GM23248 (cell line): ENCODE measurements around the gene SLC37A1. TPM values are rescaled to one million over a fixed set of nuclear protein-coding genes. Genes with fewer than 3 reads are reported as not detected.

ENCODE experiments used
- DNase-seq: peaks from one replicate; pipeline ENCODE4 v3.0.0-alpha.2; 2015
- H2AFZ ChIP-seq: fragments of 200-600 bp; sonication (generic); 2 replicates; pipeline ENCODE4 v1.6.1; 2016; ENCODE audit warnings: antibody characterized with exemption
- H3F3A ChIP-seq: fragments of 200-600 bp; sonication (generic); 2 replicates; pipeline ENCODE4 v1.6.1; 2016; ENCODE audit warnings: mild to moderate bottlenecking, antibody characterized with exemption, mixed run types; ENCODE audit not compliant: insufficient read depth
- H3K27ac ChIP-seq: fragments of 200-600 bp; sonication (generic); 2 replicates; pipeline ENCODE4 v1.5.1; 2016; ENCODE audit warnings: mild to moderate bottlenecking
- H3K27me3 ChIP-seq: fragments of 200-600 bp; sonication (generic); replicated peaks from 2 replicates; pipeline ENCODE4 v1.6.1; 2016; ENCODE audit warnings: mild to moderate bottlenecking; ENCODE audit not compliant: insufficient read depth
- H3K36me3 ChIP-seq: fragments of 200-600 bp; sonication (generic); 2 replicates; pipeline ENCODE4 v1.6.1; 2016; ENCODE audit warnings: low read depth, mild to moderate bottlenecking
- H3K4me1 ChIP-seq: fragments of 200-600 bp; sonication (generic); 2 replicates; pipeline ENCODE4 v1.6.1; 2016; ENCODE audit warnings: mild to moderate bottlenecking; ENCODE audit not compliant: insufficient read depth
- H3K4me2 ChIP-seq: fragments of 200-600 bp; sonication (generic); one replicate; pipeline ENCODE4 v1.6.1; 2016; ENCODE audit warnings: mild to moderate bottlenecking; ENCODE audit not compliant: unreplicated experiment
- H3K4me3 ChIP-seq: fragments of 200-600 bp; sonication (generic); 2 replicates; pipeline ENCODE4 v1.5.1; 2016; ENCODE audit warnings: mild to moderate bottlenecking
- H3K79me2 ChIP-seq: fragments of 200-600 bp; sonication (generic); 2 replicates; pipeline ENCODE4 v1.6.1; 2016; ENCODE audit warnings: mild to moderate bottlenecking; ENCODE audit not compliant: insufficient read depth
- H3K9ac ChIP-seq: fragments of 200-600 bp; sonication (generic); 2 replicates; pipeline ENCODE4 v1.6.1; 2016; ENCODE audit warnings: mild to moderate bottlenecking
- H3K9me2 ChIP-seq: fragments of 200-600 bp; sonication (generic); 2 replicates; pipeline ENCODE4 v1.6.1; 2016; ENCODE audit warnings: mixed run types, mild to moderate bottlenecking, moderate library complexity; ENCODE audit not compliant: insufficient read depth
- H3K9me3 ChIP-seq: fragments of 200-600 bp; sonication (generic); one replicate; pipeline ENCODE4 v1.6.1; 2017; ENCODE audit warnings: low read depth
- H4K20me1 ChIP-seq: fragments of 200-600 bp; sonication (generic); 2 replicates; pipeline ENCODE4 v1.6.0; 2016; ENCODE audit not compliant: insufficient read depth
- EZH2 ChIP-seq: fragments of 200-600 bp; sonication (generic); IDR thresholded peaks from 2 replicates; pipeline ENCODE4 v1.6.1; 2018; ENCODE audit warnings: antibody characterized with exemption, mild to moderate bottlenecking; ENCODE audit not compliant: insufficient read depth, poor library complexity, severe bottlenecking
- EZH2phosphoT487 ChIP-seq: fragments of 200-600 bp; sonication (generic); IDR thresholded peaks from 2 replicates; pipeline ENCODE4 v1.6.1; 2018; ENCODE audit warnings: antibody characterized with exemption, moderate library complexity, mild to moderate bottlenecking, low read depth; ENCODE audit not compliant: insufficient read depth
- WGBS, 2 experiments: methylation state at CpG; one replicate each; pipeline ENCODE4 v1.1.6; 2015 to 2017; ENCODE audit warnings: low lambda C conversion rate in 2 of 2, low coverage in 1 of 2; ENCODE audit errors: missing lambda C conversion rate in 2 of 2; 5-methylcytosine and 5-hydroxymethylcytosine counted together
- in situ Hi-C: fragments of 300-500 bp; cut with MboI; formaldehyde crosslinking; loops from 2 replicates; pipeline ENCODE4 v1.15.0; 2020
- polyA plus RNA-seq: library from polyadenylated mRNA; unstranded; fragments of >200 nt; fragmentation: Nextera tagmentation; extraction: Ambion mirVana; gene quantifications from 2 replicates; pipeline ENCODE4 v1.2.1, GENCODE V29; 2016
- total RNA-seq: library from RNA; depleted of rRNA; stranded (reverse); fragments of >200 nt; shearing (Covaris generic); gene quantifications from 2 replicates; pipeline ENCODE4 v1.2.3, GENCODE V29; 2014

SLC37A1 gene
- total and polyA plus RNA-seq, 2 experiments from 2014 or later, result not detected

GRCh38 chr21:42599486-42599885, 85.8 kb downstream of the SLC37A1 start:
- 18 to 28% methylated on average over 3 to 4 of the region's 4 CpGs for WGBS, 2 experiments
- H3K36me3 ChIP-seq, result no peaks in the 10 kb centered on the region
- no peak overlapping the region for H2AFZ ChIP-seq
- H3F3A ChIP-seq, result no peaks in the 10 kb centered on the region
- no peak overlapping the region for H3K9ac ChIP-seq
- DNase-seq, result no peak
- H3K9me3 ChIP-seq, result no peaks in the 10 kb centered on the region
- H3K27ac ChIP-seq, result no peak overlapping the region
- TF ChIP-seq EZH2phosphoT487, result no peak
- TF ChIP-seq EZH2, result no peak
- H3K79me2 ChIP-seq, result no peaks in the 10 kb centered on the region
- H4K20me1 ChIP-seq, result no peaks in the 10 kb centered on the region
- no peaks in the 10 kb centered on the region for H3K9me2 ChIP-seq
- H3K4me3 ChIP-seq, result no peak overlapping the region
- no peak overlapping the region for H3K4me2 ChIP-seq
- in situ Hi-C loops, result no loop called here
- no peaks in the 10 kb centered on the region for H3K4me1 ChIP-seq
- H3K27me3 ChIP-seq, result peaks cover 24% of the 10 kb centered on the region; the same call in 1 of the 2 replicates

- no peaks in the 10 kb centered on the region for H3K9me2 ChIP-seq
- in situ Hi-C loops, result no loop called here
- no peaks in the 10 kb centered on the region for H4K20me1 ChIP-seq
- H3K9ac ChIP-seq, result no peak overlapping the region
- no peak overlapping the region for H3K27ac ChIP-seq
- H3K27me3 ChIP-seq, result peaks cover 24% of the 10 kb centered on the region; the same call in 1 of the 2 replicates
- WGBS, 2 experiments, result 28 to 30% methylated on average over 8 of the region's 8 CpGs
- TF ChIP-seq EZH2phosphoT487, result no peak
- TF ChIP-seq EZH2, result no peak
- no peaks in the 10 kb centered on the region for H3K9me3 ChIP-seq
- H3K36me3 ChIP-seq, result no peaks in the 10 kb centered on the region
- no peak for DNase-seq
- H2AFZ ChIP-seq, result no peak overlapping the region
- no peaks in the 10 kb centered on the region for H3F3A ChIP-seq
- H3K4me1 ChIP-seq, result no peaks in the 10 kb centered on the region
- H3K4me2 ChIP-seq, result no peak overlapping the region
- no peak overlapping the region for H3K4me3 ChIP-seq
- no peaks in the 10 kb centered on the region for H3K79me2 ChIP-seq
Measured at GRCh38 chr21:42599962-42600361, 86.3 kb downstream of the SLC37A1 start.

- Histone ChIP-seq H3K27me3 (peaks cover 11% of the 10 kb centered on the region; the same call in 1 of the 2 replicates), H3K9me2 (no peaks in the 10 kb centered on the region), H3K9ac (no peak overlapping the region), H3K4me1 (no peaks in the 10 kb centered on the region), H3K27ac (no peak overlapping the region), H3K36me3 (no peaks in the 10 kb centered on the region), H3K79me2 (no peaks in the 10 kb centered on the region), H3K9me3 (no peaks in the 10 kb centered on the region), H3K4me3 (no peak overlapping the region), H3F3A (no peaks in the 10 kb centered on the region), H3K4me2 (no peak overlapping the region), H4K20me1 (no peaks in the 10 kb centered on the region), H2AFZ (no peak overlapping the region)
- in situ Hi-C loops, result no loop called here
- 63 to 65% methylated on average over 4 of the region's 4 CpGs for WGBS, 2 experiments
- DNase-seq, result no peak
- TF ChIP-seq EZH2 (no peak), EZH2phosphoT487 (no peak)
Measured at GRCh38 chr21:42601656-42602055, 88.0 kb downstream of the SLC37A1 start.

GRCh38 chr21:42607102-42607501, 93.5 kb downstream of the SLC37A1 start:
- 16 to 17% methylated on average over 4 of the region's 4 CpGs for WGBS, 2 experiments
- H3K27ac ChIP-seq, result no peak overlapping the region
- H3K27me3 ChIP-seq, result no peaks in the 10 kb centered on the region; the same call in 1 of the 2 replicates
- H3K9ac ChIP-seq, result no peak overlapping the region
- H3K9me2 ChIP-seq, result no peaks in the 10 kb centered on the region
- H4K20me1 ChIP-seq, result no peaks in the 10 kb centered on the region
- H3K9me3 ChIP-seq, result no peaks in the 10 kb centered on the region
- DNase-seq, result no peak
- H3K4me1 ChIP-seq, result no peaks in the 10 kb centered on the region
- no peak overlapping the region for H3K4me2 ChIP-seq
- H2AFZ ChIP-seq, result no peak overlapping the region
- TF ChIP-seq EZH2, result no peak
- H3F3A ChIP-seq, result no peaks in the 10 kb centered on the region
- H3K79me2 ChIP-seq, result no peaks in the 10 kb centered on the region
- in situ Hi-C loops, result no loop called here
- no peaks in the 10 kb centered on the region for H3K36me3 ChIP-seq
- H3K4me3 ChIP-seq, result no peak overlapping the region
